SH-SY5Y (cell line): ENCODE data around the gene SERP2.

ENCODE experiments used
- GATA2 ChIP-seq: IDR thresholded peaks from 2 replicates; pipeline ENCODE4 v1.6.1; 2011; ENCODE audit warnings: mild to moderate bottlenecking, low read depth, low read length
- GATA3 ChIP-seq: IDR thresholded peaks from 2 replicates; pipeline ENCODE4 v1.6.1; 2011; ENCODE audit warnings: low read depth, mild to moderate bottlenecking, low read length, moderate library complexity

DNA sequence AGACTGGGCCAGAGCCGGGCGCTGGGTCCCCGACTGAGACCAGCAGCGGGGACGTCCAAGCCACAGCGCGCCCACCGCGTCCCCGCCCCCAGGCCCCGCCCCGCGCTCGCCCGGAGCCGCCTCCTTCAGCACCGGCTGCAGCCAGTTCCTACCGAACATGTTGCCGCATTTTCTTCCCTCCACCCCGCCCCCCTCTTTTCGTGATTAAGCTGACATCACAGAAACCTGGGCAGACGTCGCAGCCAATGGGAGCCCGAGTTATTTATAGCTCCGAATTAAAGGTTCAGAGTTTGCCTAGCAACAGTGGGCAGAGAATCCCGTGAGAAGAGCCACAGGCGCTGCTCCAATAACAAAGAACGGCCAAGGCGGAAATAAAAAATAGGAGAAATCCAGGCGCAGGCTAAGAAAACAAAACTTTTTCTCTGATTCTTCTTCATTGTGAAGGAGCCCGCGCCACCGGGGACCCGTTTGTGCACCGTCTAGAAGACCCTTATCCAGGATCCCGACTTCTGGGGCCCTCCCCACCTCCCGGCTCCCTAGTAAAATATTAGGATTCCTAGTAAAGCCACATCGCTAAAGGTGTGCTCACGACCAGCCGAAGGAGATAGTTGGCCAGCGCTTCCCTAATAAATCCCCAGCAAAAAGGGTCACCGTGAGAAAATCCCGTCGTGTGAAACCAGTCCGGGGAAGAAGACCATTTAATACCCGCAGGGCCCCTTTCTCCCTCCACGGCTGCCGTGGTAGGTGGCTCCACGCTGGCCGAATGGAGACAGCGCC is 61.7 kb downstream of the SERP2 start:
- TF ChIP-seq GATA3, result no peak
- no peak for TF ChIP-seq GATA2
